GM21360 (cell line): Measurements from ENCODE around the gene NOX5.
"Not testable (repeated sequence)": the region's sequence is repeated elsewhere in the genome, so short reads cannot be mapped to it uniquely, and the experiment has no call there.

Experiments used
- ATAC-seq: cut with Tn5 transposase; IDR thresholded peaks from one replicate; pipeline ENCODE4 v1.9.1; 2021; ENCODE audit warnings: mild to moderate bottlenecking, moderate library complexity; ENCODE audit not compliant: unreplicated experiment

NOX5 gene, protein sequence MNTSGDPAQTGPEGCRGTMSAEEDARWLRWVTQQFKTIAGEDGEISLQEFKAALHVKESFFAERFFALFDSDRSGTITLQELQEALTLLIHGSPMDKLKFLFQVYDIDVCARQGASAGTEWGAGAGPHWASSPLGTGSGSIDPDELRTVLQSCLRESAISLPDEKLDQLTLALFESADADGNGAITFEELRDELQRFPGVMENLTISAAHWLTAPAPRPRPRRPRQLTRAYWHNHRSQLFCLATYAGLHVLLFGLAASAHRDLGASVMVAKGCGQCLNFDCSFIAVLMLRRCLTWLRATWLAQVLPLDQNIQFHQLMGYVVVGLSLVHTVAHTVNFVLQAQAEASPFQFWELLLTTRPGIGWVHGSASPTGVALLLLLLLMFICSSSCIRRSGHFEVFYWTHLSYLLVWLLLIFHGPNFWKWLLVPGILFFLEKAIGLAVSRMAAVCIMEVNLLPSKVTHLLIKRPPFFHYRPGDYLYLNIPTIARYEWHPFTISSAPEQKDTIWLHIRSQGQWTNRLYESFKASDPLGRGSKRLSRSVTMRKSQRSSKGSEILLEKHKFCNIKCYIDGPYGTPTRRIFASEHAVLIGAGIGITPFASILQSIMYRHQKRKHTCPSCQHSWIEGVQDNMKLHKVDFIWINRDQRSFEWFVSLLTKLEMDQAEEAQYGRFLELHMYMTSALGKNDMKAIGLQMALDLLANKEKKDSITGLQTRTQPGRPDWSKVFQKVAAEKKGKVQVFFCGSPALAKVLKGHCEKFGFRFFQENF

DNA sequence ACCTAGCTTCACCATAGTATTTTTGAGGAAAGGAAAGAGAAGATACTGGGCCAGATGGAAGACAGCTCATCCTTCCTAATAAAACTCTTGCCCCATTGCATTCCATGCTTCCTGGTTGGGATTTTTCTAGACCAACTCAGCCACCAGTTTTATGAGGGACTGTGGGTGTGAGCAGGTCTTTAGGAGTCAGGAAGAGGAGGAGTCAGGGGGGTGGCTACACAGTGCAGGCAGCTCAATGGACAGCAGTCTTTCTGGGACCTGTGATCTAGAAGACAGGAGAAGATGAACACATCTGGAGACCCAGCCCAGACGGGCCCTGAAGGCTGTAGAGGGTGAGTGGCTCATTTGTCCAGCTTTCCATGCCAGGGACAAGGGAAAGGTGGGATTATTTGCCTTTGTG, at the start of gene NOX5:
Gene NOX5 (plus strand): TSS at position 242 of the 400 bp plus-strand sequence. CDS start 41 bp downstream, at position 283.
- no peak for ATAC-seq

DNA sequence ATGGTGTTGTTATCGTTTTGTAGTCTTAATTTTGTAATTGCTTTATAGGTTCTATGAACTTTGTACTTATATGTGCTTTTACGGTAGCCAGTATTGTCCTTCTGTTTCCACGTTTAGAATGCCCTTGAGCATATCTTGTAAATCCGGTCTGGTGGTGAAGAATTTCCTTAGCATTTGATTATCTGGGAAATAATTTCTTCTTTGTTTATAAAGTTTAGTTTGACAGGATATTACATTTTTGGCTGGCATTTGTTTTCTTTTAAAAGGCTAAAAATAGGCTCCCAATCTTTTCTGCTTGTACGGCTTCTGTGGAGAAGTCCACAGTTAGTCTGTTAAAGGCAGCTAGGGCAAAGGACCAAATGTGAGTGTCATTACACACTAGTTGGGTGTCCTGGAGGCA, 47.5 kb upstream of the NOX5 start:
- no peak for ATAC-seq

DNA sequence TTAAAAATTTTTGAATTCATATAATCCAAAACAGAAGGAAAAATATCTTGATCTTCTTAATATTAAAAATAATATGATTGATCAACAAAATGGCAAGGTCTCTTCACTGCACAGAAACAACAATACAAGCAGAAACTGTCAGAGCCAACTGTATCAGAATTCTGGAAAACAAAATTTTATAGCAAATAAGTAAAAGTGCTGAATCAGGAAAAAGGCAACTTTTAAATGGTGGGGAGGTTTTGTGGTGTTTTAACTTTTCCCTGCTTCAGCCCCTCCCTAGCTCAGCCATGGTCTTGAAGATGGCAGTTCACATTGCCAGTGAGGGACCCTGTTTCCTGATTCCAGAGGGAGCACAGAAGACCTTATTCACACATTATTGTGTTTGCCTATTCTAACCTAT, 46.5 kb upstream of the NOX5 start:
- no peak for ATAC-seq

DNA sequence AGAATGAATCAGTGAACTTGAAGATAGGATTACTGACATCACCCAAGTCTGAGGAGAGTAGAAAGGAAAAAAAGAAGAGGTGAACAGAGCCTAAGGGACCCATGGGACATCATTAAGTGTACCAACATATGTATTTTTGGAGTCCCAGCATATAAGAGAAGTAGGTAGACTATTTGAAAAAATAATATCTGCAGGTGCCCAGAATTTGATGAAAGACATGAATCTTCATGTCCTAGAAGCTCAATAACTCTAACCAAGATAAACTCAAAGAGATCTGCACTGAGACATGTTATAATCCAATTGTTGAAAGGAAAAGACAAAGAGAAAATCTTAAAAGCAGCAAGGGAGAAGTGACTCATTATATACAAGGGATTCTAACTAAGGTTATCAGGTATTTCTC, 45.2 kb upstream of the NOX5 start:
- no peak for ATAC-seq

DNA sequence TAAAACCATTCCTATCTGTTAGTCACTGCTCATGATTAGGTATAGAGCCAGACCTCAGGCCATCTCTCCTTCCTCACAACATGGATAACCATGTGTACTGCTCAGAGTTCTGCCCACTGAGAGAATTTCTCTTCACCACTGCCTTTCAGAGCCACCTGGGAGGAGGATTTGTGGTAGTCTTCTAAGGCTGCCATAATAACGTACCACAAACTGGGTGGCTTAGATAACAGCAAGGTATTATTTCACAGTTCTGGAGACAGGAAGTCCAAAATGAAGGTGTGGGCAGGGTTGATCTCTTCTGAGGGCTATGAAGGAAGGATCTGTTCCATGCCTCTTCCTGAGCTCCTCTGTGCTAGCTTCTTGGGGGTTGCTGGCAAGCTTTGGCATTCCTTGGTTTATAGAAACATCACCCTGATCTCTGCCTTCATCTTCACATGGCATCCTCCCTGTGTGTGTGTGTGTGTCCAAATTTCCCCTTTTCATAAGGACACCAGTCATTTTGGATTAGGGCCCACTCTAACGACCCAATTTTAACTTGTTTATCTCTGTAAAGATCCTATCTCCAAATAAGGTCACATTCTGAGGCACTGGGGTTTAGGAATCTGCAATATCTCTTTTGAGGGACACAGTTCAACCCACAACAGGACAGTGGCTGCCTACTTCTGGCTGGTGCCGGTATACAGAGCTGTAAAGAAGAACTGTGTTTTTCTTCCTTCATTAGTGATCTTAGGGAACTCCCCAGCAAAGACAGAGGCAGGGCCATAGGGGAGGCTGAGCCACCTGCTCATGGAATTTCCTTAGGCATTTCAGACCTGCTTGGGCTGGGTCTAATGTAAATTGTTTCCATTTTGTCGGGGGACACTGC, 42.1 kb upstream of the NOX5 start:
- no peak for ATAC-seq

DNA sequence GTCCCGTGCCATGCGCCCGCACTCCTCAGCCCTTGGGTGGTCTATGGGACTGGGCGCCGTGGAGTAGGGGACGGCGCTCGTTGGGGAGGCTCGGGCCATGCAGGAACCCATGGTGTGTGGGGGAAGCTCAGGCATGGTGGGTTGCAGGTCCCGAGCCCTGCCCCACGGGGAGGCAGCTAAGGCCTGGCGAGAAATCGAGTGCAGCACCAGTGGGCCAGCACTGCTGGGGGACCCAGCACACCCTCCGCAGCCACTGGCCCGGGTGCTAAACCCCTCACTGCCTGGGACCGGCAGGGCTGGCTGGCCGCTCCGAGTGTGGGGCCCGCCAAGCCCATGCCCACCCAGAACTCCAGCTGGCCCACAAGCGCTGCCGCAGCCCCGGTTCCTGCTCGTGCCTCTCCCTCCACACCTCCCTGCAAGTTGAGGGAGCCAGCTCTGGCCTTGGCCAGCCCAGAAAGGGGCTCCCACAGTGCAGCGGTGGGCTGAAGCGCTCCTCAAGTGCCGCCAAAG, 38.8 kb upstream of the NOX5 start:
- not testable (repeated sequence) for ATAC-seq

DNA sequence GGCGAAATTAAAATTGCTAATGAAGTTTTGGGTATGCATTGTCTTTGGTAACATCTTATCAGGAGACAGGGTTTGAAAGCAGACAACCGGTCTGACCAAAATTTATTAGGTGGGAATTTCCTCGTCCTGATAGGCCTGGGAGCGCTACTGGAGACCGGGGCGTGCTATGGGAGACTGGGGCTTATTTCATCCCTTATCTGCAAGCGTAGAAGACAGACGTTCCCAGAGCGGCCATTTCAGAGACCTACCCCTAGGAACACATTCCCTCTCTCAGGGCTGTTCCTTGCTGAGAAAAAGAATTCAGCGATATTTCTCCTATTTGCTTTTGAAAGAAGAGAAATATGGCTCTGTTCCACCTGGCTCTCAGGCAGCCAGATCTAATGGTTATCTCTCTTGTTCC, 37.1 kb upstream of the NOX5 start:
- not testable (repeated sequence) for ATAC-seq

DNA sequence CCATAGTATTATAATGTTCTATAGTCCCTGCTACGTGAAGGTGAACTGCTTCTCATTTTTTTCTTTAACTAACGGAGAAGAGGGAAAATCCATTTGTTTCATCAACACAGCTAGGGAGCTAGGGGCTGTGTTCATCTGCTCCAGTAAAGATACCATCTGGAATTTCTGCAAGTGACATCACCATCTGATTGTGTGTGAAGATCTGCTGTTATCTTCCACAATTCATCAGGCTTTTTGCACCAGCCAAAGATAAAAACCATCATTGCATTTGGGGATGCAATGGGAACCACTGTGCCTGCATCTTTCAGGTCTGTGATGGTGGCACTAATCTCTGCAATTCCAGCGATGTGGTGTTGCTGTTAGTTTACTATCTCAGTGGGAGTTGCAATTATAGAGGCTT, 35.5 kb upstream of the NOX5 start:
- no peak for ATAC-seq

DNA sequence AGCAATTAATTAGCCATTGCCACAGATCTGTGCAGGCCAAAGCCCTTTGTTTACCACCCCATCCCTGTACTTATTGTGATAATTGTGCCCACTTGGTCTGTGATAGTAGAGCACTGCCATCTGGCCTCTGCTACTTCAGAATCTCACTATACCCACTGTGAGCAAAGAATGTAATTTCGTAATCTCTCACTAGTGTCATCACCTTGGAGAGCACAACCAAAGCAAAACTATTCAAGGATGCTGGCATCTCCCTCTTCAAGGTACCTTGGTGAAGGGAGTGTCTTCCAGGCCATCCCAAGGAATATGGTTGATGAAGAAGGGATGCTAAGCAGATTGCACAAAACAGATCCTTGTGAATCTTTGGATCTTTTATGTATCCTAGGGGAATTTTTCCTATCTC, 34.7 kb upstream of the NOX5 start:
- ATAC-seq: no peak

DNA sequence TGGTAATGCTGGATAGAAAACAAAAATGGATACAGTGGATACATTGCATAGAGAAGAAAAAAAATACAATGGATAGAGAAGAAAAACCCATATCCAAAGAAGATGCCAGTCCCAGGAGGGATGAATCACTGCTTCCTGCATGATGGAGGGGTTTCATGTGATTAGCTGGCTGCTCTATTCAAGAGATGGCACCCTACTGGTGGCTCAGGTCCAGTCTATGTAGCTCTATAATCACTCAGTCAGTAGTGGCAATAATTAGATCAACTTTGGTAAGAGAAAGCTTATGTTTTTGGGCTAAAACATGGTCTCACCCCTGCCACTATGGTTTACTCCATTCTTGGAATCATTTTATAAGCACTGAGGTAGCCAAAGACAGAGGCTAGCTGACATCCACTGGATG, 33.7 kb upstream of the NOX5 start:
- ATAC-seq: no peak

DNA sequence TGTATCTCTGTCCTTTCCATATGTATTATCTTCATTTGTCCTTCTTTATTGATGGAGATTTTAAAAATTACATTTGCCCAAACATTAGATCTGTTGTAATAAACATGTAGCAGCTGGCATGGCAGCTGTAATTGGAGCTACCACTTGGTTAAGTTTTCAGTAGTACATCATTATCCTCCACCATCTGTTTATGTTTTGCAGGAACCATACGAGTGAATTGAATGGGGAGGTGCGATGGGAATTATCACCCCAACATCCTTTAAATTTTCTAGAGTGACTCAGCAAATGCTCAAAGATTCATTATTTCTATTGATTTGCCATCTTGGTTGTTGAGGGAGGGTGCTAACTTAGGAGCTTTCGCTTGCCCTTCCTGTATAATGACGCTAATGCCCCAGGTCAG, 32.6 kb upstream of the NOX5 start:
- ATAC-seq: no peak

DNA sequence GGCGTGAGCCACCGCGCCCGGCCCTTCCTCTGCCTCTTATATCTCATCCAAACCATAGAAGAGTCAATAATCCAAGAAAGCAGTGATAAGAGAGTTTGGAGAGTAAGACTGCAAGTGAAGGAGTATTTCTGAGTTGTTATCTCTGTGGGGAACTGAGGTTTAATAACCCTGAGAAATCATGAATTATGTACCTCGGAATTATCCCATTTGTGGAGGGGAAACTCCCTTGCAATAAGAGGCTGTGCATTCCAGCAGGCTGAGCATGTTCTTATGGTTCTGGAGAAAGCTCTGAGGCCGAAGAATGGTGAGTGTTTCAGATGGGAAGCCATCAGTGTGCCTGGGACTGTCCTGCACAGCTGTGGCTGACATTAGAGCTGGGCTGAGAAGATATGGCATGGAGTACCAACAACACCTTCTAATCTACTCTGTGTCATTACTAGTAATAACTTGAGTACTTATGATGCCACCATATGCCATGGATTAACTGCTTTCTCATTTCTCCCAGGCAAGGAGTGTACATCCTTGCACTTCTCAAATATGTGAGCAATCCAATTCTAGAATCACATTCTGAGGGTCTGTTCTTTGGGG, 31.4 kb upstream of the NOX5 start:
- ATAC-seq: no peak

DNA sequence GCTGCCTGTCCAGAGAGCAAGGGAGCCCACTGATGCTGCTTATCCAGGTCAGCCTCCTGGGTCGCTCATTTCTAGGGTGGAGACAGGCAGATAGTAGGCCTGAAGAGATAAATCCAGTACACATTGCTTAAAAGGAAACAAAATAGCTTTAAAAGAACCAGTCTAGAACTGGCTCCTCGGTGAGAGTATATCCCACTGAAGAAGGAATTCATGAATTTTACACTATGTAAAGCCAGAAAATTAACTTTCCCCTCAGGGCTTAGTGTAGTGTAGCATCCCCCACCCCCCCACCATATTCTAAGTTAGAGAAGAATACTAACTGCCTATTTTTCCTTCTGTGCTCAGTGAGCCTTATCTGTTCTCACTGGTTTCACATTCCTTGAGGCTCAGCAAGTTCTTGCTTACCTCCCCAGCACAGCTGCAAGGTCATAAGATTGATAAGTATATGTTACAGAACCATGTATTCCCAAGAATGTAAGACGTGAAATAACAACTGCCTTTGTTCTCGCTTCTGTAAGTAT, 30.5 kb upstream of the NOX5 start:
- ATAC-seq: no peak

DNA sequence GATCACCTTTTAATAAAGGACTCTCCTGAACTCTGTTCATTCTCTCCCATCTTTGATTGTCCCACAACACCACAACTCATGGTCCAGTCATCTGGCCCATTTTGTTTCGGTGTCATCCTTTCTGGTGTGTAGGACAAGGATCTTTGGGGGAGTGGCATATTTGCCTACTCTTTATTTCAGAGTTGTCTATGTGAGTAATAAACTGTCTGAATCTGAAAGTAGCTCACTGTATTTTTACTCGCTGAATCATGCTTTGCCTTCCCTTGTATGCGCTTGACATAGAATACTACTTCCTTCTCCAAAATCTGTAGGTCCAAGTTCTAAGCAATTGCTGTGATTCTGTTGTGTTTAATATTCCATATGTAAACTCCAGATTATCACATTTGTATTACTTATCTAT, 29.9 kb upstream of the NOX5 start:
- ATAC-seq: no peak

DNA sequence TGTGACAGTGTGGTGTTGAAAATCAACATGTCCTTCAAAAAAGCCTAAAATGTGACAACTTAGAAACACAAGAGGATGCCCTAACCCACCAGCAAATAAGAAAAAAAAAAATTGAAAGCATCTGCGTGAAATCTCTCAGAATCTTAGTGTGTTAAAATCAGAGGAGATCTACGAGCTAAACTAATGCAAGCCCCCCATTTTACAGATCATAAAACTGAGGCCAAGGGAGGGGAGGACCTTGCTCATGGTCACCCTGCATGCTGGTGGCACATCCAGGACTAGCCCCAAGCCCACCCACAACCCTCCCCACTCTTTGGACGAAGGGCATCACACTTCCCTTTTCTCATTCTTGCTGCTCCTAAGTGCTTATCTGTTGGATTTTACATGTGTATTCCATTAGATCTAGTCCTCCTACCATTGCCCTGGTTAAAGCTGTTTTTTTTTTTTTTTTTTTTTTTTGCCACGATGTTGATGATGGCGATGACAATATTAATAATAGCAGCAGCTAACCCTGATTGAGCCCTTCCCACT, 29.1 kb upstream of the NOX5 start:
- ATAC-seq: no peak

DNA sequence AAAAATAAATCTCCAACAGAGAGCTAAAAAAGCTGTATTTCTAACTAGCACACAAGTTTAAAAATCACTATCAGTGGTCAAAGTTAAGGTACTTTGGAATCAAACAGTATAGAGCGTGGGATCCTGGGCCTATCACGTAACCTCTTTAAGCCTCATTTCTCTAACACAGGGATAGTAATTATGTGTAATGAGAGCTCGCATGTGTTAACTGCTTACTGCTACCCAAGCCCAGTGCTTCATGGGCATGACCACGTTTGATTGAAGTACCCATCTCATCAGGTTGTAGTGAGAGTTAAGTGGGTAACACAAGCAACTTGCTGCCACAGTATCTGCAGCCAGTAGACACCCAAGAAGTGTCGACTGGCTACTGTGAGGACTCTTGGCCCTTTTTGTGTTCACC, 28.2 kb upstream of the NOX5 start:
- ATAC-seq: no peak

DNA sequence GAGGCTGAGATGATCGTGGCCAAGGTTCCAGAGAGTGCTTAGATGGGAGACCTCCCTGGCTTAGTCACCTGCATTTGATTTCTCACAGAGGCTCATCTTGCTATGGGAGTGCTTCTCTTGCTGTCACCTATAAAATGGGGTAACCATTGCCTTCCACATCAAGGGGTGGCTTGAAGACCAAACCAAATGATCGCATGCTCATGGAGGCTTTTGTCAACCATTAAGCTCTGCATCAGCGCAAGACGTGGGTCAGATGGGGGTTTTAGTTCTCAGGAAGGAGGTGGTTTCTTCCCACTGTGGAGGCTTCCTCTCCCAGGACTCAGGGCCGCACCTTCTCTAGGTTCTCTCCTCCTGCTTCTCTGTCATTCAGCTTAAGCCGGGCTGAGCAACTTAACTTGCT, 27.4 kb upstream of the NOX5 start:
- no peak for ATAC-seq

DNA sequence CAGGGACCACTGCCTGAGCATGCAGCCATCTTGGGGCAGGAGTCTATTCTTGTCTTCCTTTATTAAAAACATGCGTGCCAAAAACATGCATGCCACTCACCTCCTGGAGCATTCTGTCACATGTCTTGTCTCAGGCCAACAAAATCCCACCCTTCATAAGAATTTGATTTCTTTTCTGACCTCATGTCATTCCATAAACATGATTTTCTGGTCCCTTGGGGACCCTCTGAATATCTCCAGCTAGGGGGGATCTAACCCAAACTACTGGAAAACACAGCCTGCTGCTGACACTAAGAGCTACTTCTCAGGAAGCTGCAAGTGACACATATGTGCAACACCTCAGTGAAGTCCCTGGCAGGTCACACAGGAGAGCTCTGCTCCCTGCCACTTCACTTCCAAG, 26.8 kb upstream of the NOX5 start:
- ATAC-seq: no peak

DNA sequence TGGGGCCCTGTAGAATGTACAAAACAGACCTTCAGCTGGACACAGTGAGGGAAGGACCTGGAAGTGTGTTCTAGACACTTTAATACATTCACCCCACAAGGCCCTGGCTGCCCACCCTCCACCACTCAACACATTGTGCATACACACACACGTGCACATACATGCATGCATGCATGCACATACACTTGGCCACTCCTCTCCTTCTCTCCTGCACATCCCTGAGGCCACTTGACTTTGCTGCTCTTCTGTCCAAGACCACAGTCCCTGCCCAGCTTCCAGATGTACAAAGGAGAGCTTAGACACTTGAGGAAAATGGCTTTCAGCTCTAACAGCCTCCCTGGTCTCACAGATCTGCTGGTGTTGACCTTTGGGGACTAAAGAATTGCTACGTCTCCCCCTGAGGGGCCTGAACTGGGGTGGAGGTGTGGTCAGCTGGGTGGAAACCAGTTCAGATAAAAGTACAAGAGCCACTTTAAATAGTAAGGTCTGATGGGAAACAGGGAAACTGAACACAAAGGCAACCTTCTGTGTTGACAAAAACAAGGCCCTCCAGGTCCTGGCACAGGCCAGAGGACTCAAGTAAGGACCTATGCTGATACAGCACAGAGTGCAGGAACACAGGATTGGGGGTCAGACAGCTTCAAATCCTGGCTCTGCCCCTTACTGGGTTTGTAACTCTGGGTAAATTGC, 24.8 kb upstream of the NOX5 start:
- no peak for ATAC-seq
